DND-41 (cell line): ENCODE results near the gene TRIM3.

Source experiments
- CTCF ChIP-seq: IDR thresholded peaks from 2 replicates; pipeline ENCODE4 v1.5.1; 2012; ENCODE audit warnings: borderline replicate concordance, low read length, moderate library complexity, mild to moderate bottlenecking; ENCODE audit not compliant: poor library complexity, severe bottlenecking; ENCODE audit errors: extremely low read depth
- EZH2 ChIP-seq: IDR thresholded peaks from 3 replicates; pipeline ENCODE4 v1.6.1; 2012; ENCODE audit warnings: borderline replicate concordance, low read depth, mild to moderate bottlenecking, moderate library complexity, low read length, inconsistent platforms; ENCODE audit not compliant: severe bottlenecking

DNA sequence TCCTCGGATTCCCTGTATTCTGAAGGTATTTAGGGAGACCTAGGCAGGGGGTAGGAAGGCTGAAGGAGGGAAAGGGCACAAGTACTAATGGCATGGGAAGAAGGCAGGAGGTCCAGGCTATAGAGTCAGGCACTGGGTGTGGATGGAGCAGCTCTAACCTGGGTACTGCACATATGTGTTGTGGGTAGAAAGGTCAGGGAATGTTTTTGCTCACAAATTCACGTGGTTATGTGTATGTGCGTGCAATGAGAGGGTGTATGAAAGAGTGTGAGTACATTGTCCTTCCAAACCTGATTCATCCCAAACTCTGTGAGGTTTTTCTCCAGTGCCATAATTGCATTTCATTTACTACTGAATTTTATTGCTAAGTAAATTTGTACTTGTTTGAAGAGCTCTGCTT lies 46.5 kb upstream of the TRIM3 start:
- TF ChIP-seq CTCF (no peak), EZH2 (no peak)
